ENCODE results near the gene PPM1J. TPM values are rescaled to one million over a fixed set of nuclear protein-coding genes. Genes with fewer than 3 reads are reported as not detected.

PPM1J gene
- total and polyA plus RNA-seq, 2 of the 13 experiments (the other 11 are each of a cell fraction or from before 2014, with no cell fraction given) = 0.07 to 0.22 TPM

DNA sequence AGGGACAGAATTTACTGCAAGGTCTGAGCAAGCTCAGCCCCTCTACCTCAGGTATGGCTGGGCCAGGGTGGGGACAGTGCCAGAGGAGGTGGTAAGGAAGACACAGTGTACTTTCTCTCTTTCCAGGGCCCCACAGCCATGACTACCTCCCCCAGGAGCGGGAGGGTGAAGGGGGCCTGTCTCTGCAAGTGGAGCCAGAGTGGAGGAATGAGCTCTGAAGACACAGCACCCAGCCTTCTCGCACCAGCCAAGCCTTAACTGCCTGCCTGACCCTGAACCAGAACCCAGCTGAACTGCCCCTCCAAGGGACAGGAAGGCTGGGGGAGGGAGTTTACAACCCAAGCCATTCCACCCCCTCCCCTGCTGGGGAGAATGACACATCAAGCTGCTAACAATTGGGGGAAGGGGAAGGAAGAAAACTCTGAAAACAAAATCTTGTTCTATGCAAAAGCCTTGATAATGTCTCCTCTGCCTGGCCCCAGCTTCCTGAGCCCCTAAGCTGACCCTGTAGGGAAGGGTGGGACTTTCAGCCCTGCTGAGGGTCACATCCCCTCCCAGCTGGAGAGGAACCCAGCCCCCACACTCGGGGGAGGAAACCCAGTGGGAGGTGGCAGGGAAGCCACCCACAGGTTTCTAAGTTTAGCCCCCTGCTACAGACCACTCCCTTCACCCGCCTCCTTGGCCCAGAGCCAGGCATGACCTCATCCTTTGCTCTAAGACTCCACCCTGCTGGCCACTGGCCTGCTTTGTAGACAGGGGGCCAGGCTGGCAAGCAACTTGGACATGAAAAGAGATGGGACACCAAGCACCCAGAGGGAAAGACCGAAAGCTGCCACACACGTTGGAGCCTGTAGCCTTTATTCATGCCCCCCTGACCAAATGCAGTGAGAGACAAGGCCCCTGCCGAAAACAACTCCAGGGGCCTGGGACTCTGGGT, 14.6 kb downstream of the PPM1J start (continued):
- TF ChIP-seq, protein P1, sequence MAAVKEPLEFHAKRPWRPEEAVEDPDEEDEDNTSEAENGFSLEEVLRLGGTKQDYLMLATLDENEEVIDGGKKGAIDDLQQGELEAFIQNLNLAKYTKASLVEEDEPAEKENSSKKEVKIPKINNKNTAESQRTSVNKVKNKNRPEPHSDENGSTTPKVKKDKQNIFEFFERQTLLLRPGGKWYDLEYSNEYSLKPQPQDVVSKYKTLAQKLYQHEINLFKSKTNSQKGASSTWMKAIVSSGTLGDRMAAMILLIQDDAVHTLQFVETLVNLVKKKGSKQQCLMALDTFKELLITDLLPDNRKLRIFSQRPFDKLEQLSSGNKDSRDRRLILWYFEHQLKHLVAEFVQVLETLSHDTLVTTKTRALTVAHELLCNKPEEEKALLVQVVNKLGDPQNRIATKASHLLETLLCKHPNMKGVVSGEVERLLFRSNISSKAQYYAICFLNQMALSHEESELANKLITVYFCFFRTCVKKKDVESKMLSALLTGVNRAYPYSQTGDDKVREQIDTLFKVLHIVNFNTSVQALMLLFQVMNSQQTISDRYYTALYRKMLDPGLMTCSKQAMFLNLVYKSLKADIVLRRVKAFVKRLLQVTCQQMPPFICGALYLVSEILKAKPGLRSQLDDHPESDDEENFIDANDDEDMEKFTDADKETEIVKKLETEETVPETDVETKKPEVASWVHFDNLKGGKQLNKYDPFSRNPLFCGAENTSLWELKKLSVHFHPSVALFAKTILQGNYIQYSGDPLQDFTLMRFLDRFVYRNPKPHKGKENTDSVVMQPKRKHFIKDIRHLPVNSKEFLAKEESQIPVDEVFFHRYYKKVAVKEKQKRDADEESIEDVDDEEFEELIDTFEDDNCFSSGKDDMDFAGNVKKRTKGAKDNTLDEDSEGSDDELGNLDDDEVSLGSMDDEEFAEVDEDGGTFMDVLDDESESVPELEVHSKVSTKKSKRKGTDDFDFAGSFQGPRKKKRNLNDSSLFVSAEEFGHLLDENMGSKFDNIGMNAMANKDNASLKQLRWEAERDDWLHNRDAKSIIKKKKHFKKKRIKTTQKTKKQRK (IDR thresholded peaks at IDR 0.05; ENCODE audit: low read length) = no peak
- TF ChIP-seq ZNF761 (CRISPR knock-in tag; conservative IDR thresholded peaks at IDR 0.05) = no peak
- TF ChIP-seq ZNF235 (CRISPR knock-in tag; IDR thresholded peaks at IDR 0.05; ENCODE audit: borderline replicate concordance) = peak; percentile 44; the same call in 1 of the 2 replicates
- TF ChIP-seq ZNF205 (CRISPR knock-in tag; IDR thresholded peaks at IDR 0.05) = no peak
- no peak for TF ChIP-seq ZNF7 (CRISPR knock-in tag; IDR thresholded peaks at IDR 0.05)
- TF ChIP-seq ZNF292 (CRISPR knock-in tag; IDR thresholded peaks at IDR 0.05; ENCODE audit: borderline replicate concordance, low read depth) = no peak
- TF ChIP-seq ZC3H4 (CRISPR knock-in tag; IDR thresholded peaks at IDR 0.05; ENCODE audit: borderline replicate concordance) = no peak
- TF ChIP-seq CREM (IDR thresholded peaks at IDR 0.05) = peak; percentile 22; the same call in 1 of the 2 replicates
- no peak for TF ChIP-seq CREM (CRISPR knock-in tag; IDR thresholded peaks at IDR 0.05)
- TF ChIP-seq PITX1 (CRISPR knock-in tag; IDR thresholded peaks at IDR 0.05) = no peak
- TF ChIP-seq EHMT2 (IDR thresholded peaks at IDR 0.05; ENCODE audit: borderline replicate concordance, low read depth, low read length) = no peak
- TF ChIP-seq CHD2 (IDR thresholded peaks at IDR 0.05; ENCODE audit: low read depth, low read length) = no peak
- no peak for TF ChIP-seq NONO (IDR thresholded peaks at IDR 0.05)
- TF ChIP-seq NONO (CRISPR knock-in tag; conservative IDR thresholded peaks at IDR 0.05) = 0 out of 2 replicates have a peak, but pooled peaks have one; percentile 20
- TF ChIP-seq WIZ (CRISPR knock-in tag; IDR thresholded peaks at IDR 0.05) = no peak
- TF ChIP-seq HNRNPL (IDR thresholded peaks at IDR 0.05; ENCODE audit: low read depth, low read length) = no peak
- no peak for TF ChIP-seq ZNF354B (CRISPR knock-in tag; IDR thresholded peaks at IDR 0.05)
- TF ChIP-seq, protein P2, sequence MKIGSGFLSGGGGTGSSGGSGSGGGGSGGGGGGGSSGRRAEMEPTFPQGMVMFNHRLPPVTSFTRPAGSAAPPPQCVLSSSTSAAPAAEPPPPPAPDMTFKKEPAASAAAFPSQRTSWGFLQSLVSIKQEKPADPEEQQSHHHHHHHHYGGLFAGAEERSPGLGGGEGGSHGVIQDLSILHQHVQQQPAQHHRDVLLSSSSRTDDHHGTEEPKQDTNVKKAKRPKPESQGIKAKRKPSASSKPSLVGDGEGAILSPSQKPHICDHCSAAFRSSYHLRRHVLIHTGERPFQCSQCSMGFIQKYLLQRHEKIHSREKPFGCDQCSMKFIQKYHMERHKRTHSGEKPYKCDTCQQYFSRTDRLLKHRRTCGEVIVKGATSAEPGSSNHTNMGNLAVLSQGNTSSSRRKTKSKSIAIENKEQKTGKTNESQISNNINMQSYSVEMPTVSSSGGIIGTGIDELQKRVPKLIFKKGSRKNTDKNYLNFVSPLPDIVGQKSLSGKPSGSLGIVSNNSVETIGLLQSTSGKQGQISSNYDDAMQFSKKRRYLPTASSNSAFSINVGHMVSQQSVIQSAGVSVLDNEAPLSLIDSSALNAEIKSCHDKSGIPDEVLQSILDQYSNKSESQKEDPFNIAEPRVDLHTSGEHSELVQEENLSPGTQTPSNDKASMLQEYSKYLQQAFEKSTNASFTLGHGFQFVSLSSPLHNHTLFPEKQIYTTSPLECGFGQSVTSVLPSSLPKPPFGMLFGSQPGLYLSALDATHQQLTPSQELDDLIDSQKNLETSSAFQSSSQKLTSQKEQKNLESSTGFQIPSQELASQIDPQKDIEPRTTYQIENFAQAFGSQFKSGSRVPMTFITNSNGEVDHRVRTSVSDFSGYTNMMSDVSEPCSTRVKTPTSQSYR (CRISPR knock-in tag; IDR thresholded peaks at IDR 0.05; ENCODE audit: borderline replicate concordance) = peak; percentile 84

Data from HepG2 (cell line).